ENCODE results near the gene PRKAR1B.

PRKAR1B gene

DNA sequence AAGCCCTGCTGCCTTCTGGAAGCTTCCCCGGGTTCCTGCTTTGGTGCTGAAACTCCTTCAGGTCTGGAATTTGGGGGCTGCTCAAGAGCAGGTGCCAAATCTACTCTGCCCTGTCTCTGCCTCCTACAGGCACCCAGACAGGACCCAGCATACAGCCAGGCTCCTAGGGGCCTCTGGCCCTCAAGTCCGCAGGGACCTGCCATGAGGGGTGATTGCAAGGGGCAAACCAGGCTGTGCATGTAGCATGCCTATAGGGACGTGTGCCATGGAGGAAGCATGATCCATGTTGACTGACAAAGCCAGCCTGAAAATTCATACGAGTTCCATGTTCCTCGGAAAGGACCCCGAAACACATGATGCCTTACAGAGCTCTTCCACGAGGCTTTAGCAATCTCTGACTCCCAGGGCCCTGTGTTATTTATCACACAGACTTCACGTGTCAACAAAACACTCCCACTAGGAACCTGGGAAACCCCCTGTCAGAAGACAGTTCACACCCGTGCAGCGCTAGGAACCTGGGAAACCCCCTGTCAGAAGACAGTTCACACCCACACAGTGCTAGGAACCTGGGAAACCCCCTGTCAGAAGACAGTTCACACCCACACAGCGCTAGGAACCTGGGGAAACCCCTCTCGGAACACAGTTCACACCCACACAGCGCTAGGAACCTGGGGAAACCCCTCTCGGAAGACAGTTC, 75.9 kb downstream of the PRKAR1B start:
- H3K4me3 ChIP-seq (ENCODE audit: low read length) = no peak overlapping the region
- no peak for DNase-seq (ENCODE audit: low read depth)
- no peak for TF ChIP-seq CTCF (conservative IDR thresholded peaks at IDR 0.05; ENCODE audit: low read length)

DNA sequence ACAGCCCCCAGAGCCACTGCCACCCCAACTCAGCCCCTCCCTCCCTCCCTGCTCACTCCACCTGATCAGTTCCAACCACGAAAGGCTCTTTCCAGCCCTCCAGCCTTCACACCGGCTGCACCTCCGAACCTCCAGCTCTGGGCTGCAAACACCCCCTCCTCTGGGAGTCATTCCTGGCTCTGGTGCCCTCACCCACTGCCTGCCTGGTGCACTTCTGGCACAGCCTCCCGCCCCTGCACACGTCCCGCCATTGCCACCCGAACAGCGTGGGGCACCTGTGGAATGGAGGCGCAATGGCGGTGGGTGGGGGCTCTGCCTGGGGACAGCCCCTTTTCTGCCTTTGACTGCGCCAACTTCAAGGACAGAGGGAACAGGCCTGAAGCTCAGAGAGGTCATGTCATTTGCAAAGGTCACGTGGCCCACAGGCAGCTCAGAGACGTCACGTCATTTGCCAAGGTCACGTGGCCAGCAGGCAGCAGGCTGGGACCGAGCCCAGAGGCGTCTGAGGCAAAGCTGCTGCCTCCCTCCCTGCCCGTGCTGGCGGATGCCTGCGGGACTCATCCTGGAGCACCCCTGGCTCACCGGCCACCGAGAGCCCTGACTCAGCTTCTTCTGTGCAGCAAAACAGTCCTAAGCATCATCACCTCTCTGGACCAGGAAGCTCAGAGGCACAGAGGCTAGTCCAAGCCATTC, 76.6 kb downstream of the PRKAR1B start:
- H3K4me3 ChIP-seq (ENCODE audit: low read length) = no peak overlapping the region
- no peak for TF ChIP-seq CTCF (conservative IDR thresholded peaks at IDR 0.05; ENCODE audit: low read length)

GRCh38 chr7:646951-647350, 80.1 kb downstream of the PRKAR1B start:
- no peak overlapping the region for H3K4me3 ChIP-seq (ENCODE audit: low read length)
- TF ChIP-seq CTCF (conservative IDR thresholded peaks at IDR 0.05; ENCODE audit: low read length) = no peak
- DNase-seq (ENCODE audit: low read depth) = no peak

More for the DNA sequence above, 76.6 kb downstream of the PRKAR1B start:
- DNase-seq (ENCODE audit: low read depth) = no peak

- no peak for TF ChIP-seq CTCF (conservative IDR thresholded peaks at IDR 0.05; ENCODE audit: low read length)
- DNase-seq (ENCODE audit: low read depth) = no peak
- H3K4me3 ChIP-seq (ENCODE audit: low read length) = no peak overlapping the region
Observed at GRCh38 chr7:646487-646886, 80.6 kb downstream of the PRKAR1B start.

DNA sequence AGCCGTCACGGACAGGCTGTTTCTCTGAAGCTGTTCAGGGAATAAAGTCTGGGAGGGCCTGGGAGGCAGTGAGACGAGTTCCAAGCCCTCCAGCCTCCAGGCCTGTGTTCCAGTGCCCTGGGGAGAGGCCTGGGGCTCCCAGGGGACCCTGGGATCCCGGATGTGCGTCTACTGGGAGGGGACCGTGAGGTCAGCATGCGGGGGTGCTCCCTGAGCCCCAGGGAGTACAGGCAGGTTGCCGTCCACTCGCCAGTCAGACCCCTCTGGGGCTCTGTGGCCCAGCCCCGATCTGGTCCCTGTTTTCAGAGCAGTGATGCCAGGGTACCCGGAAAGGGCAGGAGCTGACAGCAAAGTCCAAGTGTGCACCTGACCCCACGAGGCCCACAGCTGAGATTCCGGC, 81.5 kb downstream of the PRKAR1B start:
- no peak overlapping the region for H3K4me3 ChIP-seq (ENCODE audit: low read length)
- DNase-seq (ENCODE audit: low read depth) = no peak

DNA sequence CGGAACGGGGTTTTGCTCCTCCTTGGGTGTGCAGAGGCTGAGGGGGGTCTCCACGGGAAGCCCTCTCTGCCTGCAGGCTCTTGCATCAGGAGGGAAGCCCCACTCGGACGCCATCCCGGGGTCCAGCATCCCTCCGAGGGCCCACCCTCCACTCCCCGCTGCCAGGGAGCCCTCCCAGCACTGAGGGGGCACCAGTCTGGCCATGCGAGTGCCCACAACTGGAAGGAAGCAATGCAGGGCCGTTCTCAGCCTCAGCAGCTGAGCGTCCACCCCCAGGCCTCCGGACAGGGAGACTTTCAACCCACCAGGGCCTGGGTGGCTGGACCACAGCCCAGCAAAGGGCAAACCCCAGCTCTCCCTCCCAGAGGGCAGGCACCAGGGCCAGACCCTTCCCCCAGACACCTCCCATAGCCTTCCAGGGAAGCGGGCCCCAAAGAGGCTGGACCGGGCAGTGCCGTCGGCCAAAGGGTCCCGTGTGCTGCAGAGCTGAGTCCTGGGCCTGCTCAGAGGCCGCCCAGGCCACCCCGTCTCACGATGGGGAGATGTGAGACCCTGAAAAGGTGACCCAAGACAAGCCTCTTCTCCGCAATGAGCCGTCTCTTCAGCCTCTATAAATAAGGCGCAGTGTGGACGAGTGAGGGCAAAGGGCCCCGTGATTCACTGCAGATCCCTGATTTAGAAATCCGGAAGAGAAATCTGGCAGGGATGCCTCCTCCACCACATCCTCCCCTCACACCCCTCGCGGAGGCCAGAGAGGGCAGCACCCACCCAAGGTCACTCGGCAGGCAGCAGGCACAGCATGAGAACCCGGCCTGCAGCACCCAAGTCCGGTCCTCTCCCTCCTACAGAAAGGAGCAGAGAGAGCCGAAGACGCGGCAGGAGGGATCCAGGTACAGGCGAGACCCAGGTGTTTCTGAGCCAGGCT, 82.4 kb downstream of the PRKAR1B start:
- H3K4me3 ChIP-seq (ENCODE audit: low read length) = no peak overlapping the region
- DNase-seq (ENCODE audit: low read depth) = no peak
- TF ChIP-seq CTCF (conservative IDR thresholded peaks at IDR 0.05; ENCODE audit: low read length) = no peak

More for the DNA sequence above, 81.5 kb downstream of the PRKAR1B start:
- no peak for TF ChIP-seq CTCF (conservative IDR thresholded peaks at IDR 0.05; ENCODE audit: low read length)

Data from AG10803 (cell line).